Measurements from ENCODE around the gene NUPR1.
"Not testable (repeated sequence)": the region's sequence is repeated elsewhere in the genome, so short reads cannot be mapped to it uniquely, and the experiment has no call there.

Gene NUPR1

DNA sequence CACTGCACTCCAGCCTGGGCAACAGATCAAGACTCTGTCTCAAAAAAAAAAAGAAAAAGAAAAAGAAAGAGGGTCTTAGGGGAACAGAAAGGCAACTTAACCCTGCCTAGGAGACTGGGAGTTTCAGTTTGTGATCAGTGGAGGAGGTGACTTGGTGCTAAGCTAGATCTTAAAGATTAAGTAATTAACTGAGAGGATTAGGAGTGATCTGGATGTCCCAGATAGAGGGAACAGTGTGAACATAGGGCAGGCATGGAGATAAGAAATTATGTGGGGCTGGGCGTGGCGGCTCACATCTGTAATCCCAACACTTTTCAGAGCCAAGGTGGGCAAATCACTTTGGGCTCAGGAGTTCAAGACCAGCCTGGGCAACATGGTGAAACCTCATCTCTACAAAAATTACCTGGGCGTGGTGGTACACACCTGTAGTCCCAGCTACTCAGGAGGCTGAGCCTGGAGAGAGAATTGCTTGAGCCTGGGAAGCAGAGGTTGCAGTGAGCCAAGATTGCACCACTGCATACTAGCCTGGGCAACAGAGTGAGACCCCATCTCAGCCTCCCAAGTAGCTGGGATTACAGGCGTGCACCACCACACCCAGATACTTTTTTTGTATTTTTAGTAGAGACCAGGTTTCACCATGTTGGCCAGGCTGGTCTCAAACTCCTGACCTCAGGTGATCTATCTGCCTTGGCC lies 27.6 kb upstream of the NUPR1 start:
- not testable (repeated sequence) for H3K9me3 ChIP-seq (ENCODE audit: insufficient read depth, low read depth, low read length); H3K79me2 ChIP-seq (ENCODE audit: control insufficient read depth, insufficient read depth, low read length, poor library complexity); H3K36me3 ChIP-seq (ENCODE audit: control insufficient read depth in 1 of 2, insufficient read depth in 2 of 2, low read length in 2 of 2); H3K27me3 ChIP-seq (ENCODE audit: insufficient read depth, low read length); H3K4me2 ChIP-seq (ENCODE audit: low read length); H2BK5ac ChIP-seq (ENCODE audit: low read depth, low read length, poor library complexity); H3K18ac ChIP-seq (ENCODE audit: low read length); H2AFZ ChIP-seq (ENCODE audit: insufficient read depth, low read length, poor library complexity); H2AK5ac ChIP-seq (ENCODE audit: low read length); H3K27ac ChIP-seq (ENCODE audit: low read depth, low read length); DNase-seq; H4K12ac ChIP-seq (ENCODE audit: low read depth, low read length); H4K8ac ChIP-seq (ENCODE audit: low read depth, low read length); H3K4ac ChIP-seq (ENCODE audit: low read depth, low read length); H2BK12ac ChIP-seq (ENCODE audit: low read length); H3K4me1 ChIP-seq (ENCODE audit: control insufficient read depth in 1 of 2, insufficient read depth in 2 of 2, low read length in 2 of 2); H3K9ac ChIP-seq (ENCODE audit: low read length); H3K14ac ChIP-seq (ENCODE audit: low read length); H3K4me3 ChIP-seq (ENCODE audit: low read depth, low read length); H3K79me1 ChIP-seq (ENCODE audit: low read length); H4K91ac ChIP-seq (ENCODE audit: low read depth, low read length); H3K23ac ChIP-seq (ENCODE audit: low read length); H2BK120ac ChIP-seq (ENCODE audit: insufficient read depth, low read length, poor library complexity)
- no CpG with 5 or more reads among the region's 4 CpGs for WGBS (ENCODE audit: extremely low coverage, insufficient coverage, insufficient read length)

DNA sequence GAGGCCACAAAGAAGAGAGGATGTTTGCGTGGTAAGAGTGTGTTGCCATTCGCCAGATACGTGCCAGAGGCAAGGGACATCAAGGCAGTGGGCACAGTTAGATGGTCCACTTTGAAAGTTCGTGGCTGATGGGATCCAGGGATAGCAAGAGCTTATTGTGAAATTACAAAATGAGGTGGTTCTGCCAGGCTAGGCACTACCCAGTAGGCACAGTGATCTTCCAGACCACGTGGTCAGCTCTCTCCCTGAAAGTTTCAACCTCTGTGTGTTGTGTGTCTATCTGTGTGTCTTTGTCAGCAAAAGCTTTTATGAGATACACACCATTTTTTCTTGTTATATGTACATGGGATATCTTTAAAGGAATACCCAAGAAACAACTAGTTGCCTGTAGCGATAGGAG lies 24.4 kb upstream of the NUPR1 start:
- Histone ChIP-seq H3K4ac (ENCODE audit: low read depth, low read length) (no peak overlapping the region), H2BK5ac (ENCODE audit: low read depth, low read length, poor library complexity) (no peak overlapping the region), H3K27ac (ENCODE audit: low read depth, low read length) (no peak overlapping the region), H4K91ac (ENCODE audit: low read depth, low read length) (no peak overlapping the region), H3K79me1 (ENCODE audit: low read length) (no peaks in the 10 kb centered on the region), H3K14ac (ENCODE audit: low read length) (no peak overlapping the region), H2BK120ac (ENCODE audit: insufficient read depth, low read length, poor library complexity) (no peak overlapping the region), H4K8ac (ENCODE audit: low read depth, low read length) (no peak overlapping the region), H3K4me1 (ENCODE audit: control insufficient read depth in 1 of 2, insufficient read depth in 2 of 2, low read length in 2 of 2) (peaks cover 0 to 2% of the 10 kb centered on the region in 2 experiments), H3K27me3 (ENCODE audit: insufficient read depth, low read length) (no peaks in the 10 kb centered on the region), H4K12ac (ENCODE audit: low read depth, low read length) (no peak overlapping the region), H2AK5ac (ENCODE audit: low read length) (no peak overlapping the region), H3K4me3 (ENCODE audit: low read depth, low read length) (no peak overlapping the region), H3K79me2 (ENCODE audit: control insufficient read depth, insufficient read depth, low read length, poor library complexity) (no peaks in the 10 kb centered on the region), H3K4me2 (ENCODE audit: low read length) (no peak overlapping the region), H3K9ac (ENCODE audit: low read length) (no peak overlapping the region), H3K9me3 (ENCODE audit: insufficient read depth, low read depth, low read length) (no peaks in the 10 kb centered on the region), H3K23ac (ENCODE audit: low read length) (no peak overlapping the region), H2BK12ac (ENCODE audit: low read length) (no peak overlapping the region), H3K36me3 (ENCODE audit: control insufficient read depth in 1 of 2, insufficient read depth in 2 of 2, low read length in 2 of 2) (peaks cover 0 to 2% of the 10 kb centered on the region in 2 experiments), H3K18ac (ENCODE audit: low read length) (no peak overlapping the region), H2AFZ (ENCODE audit: insufficient read depth, low read length, poor library complexity) (no peak overlapping the region)
- DNase-seq, result no peak
- WGBS (ENCODE audit: extremely low coverage, insufficient coverage, insufficient read length), result no CpG with 5 or more reads among the region's 6 CpGs

DNA sequence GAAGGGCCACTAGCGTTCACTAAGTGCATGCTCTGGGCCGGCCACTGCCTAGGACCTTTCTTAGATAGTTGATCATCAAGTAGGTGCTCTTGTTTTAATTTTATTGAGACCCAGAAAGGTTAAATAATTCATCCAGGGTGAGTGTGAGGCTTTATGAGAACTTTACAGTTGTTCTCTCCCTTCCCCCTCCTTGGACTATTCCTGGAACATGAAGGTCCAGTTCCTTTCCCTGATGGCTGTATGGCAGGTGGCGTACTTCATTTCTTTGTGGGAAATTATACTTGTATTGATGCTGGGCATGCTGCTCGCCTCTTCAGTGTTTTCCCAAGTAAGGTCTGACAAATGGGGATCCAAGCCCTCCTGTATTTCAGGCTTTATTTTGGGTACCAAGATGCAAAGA lies 23.4 kb upstream of the NUPR1 start:
- H2BK5ac ChIP-seq (ENCODE audit: low read depth, low read length, poor library complexity), result no peak overlapping the region
- no peak overlapping the region for H3K23ac ChIP-seq (ENCODE audit: low read length)
- H4K91ac ChIP-seq (ENCODE audit: low read depth, low read length), result no peak overlapping the region
- H3K4ac ChIP-seq (ENCODE audit: low read depth, low read length), result no peak overlapping the region
- H4K8ac ChIP-seq (ENCODE audit: low read depth, low read length), result no peak overlapping the region
- no peak overlapping the region for H2AK5ac ChIP-seq (ENCODE audit: low read length)
- WGBS (ENCODE audit: extremely low coverage, insufficient coverage, insufficient read length), result no CpG with 5 or more reads among the region's 4 CpGs
- no peak overlapping the region for H4K12ac ChIP-seq (ENCODE audit: low read depth, low read length)
- no peak overlapping the region for H2AFZ ChIP-seq (ENCODE audit: insufficient read depth, low read length, poor library complexity)
- H2BK120ac ChIP-seq (ENCODE audit: insufficient read depth, low read length, poor library complexity), result no peak overlapping the region
- no peak overlapping the region for H3K27ac ChIP-seq (ENCODE audit: low read depth, low read length)
- H3K79me1 ChIP-seq (ENCODE audit: low read length), result no peaks in the 10 kb centered on the region
- no peaks in the 10 kb centered on the region for H3K9me3 ChIP-seq (ENCODE audit: insufficient read depth, low read depth, low read length)
- no peak overlapping the region for H2BK12ac ChIP-seq (ENCODE audit: low read length)
- DNase-seq, result no peak
- no peak overlapping the region for H3K4me3 ChIP-seq (ENCODE audit: low read depth, low read length)
- H3K14ac ChIP-seq (ENCODE audit: low read length), result no peak overlapping the region
- no peaks in the 10 kb centered on the region for H3K27me3 ChIP-seq (ENCODE audit: insufficient read depth, low read length)
- H3K79me2 ChIP-seq (ENCODE audit: control insufficient read depth, insufficient read depth, low read length, poor library complexity), result no peaks in the 10 kb centered on the region
- H3K18ac ChIP-seq (ENCODE audit: low read length), result no peak overlapping the region
- H3K4me2 ChIP-seq (ENCODE audit: low read length), result no peak overlapping the region
- H3K4me1 ChIP-seq (ENCODE audit: control insufficient read depth in 1 of 2, insufficient read depth in 2 of 2, low read length in 2 of 2), result peaks cover 0 to 2% of the 10 kb centered on the region in 2 experiments
- H3K36me3 ChIP-seq (ENCODE audit: control insufficient read depth in 1 of 2, insufficient read depth in 2 of 2, low read length in 2 of 2), result peaks cover 0 to 4% of the 10 kb centered on the region in 2 experiments
- H3K9ac ChIP-seq (ENCODE audit: low read length), result no peak overlapping the region

DNA sequence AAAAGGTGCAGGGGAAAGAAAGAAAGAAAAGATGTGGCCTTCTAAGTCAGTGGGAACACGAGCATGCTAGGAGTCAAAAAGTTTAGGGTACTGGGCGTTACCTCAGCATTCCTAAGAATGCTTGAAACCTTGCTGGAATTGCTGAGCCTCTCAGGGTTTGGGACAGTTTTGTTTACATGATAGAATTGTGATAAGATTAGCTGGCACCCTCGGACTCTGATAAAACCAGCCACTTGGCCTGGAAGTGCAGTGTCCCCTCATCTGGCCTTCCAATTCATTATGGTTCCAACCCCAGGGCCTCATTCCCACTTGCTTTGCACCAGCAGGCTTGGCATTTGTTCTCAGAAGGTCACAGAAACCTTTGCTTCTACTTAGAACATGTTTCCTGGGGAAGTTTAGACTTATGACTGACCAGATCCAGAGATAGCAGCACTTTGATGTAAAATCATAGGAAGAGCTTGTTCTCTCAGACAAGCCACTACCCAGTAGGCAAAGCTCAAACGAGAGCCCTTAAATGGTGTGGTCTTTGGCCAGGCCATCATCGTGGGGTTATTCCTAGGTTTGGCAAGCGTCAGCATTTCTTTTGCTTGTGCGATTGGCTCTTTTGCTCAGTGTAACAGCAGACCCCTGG lies 22.9 kb upstream of the NUPR1 start:
- WGBS (ENCODE audit: extremely low coverage, insufficient coverage, insufficient read length), result no CpG with 5 or more reads among the region's 7 CpGs
- no peak overlapping the region for H3K27ac ChIP-seq (ENCODE audit: low read depth, low read length)
- H2AK5ac ChIP-seq (ENCODE audit: low read length), result no peak overlapping the region

More for the DNA sequence above, 22.9 kb upstream of the NUPR1 start:
- Histone ChIP-seq H3K4ac (ENCODE audit: low read depth, low read length) (no peak overlapping the region), H3K79me2 (ENCODE audit: control insufficient read depth, insufficient read depth, low read length, poor library complexity) (no peaks in the 10 kb centered on the region), H4K91ac (ENCODE audit: low read depth, low read length) (no peak overlapping the region), H2BK5ac (ENCODE audit: low read depth, low read length, poor library complexity) (no peak overlapping the region), H3K4me3 (ENCODE audit: low read depth, low read length) (no peak overlapping the region), H3K4me1 (ENCODE audit: control insufficient read depth in 1 of 2, insufficient read depth in 2 of 2, low read length in 2 of 2) (peaks cover 0 to 2% of the 10 kb centered on the region in 2 experiments), H2BK12ac (ENCODE audit: low read length) (no peak overlapping the region), H3K18ac (ENCODE audit: low read length) (no peak overlapping the region), H2BK120ac (ENCODE audit: insufficient read depth, low read length, poor library complexity) (no peak overlapping the region), H3K79me1 (ENCODE audit: low read length) (no peaks in the 10 kb centered on the region), H2AFZ (ENCODE audit: insufficient read depth, low read length, poor library complexity) (no peak overlapping the region), H3K9ac (ENCODE audit: low read length) (no peak overlapping the region), H3K14ac (ENCODE audit: low read length) (no peak overlapping the region), H4K12ac (ENCODE audit: low read depth, low read length) (no peak overlapping the region), H3K9me3 (ENCODE audit: insufficient read depth, low read depth, low read length) (no peaks in the 10 kb centered on the region), H3K36me3 (ENCODE audit: control insufficient read depth in 1 of 2, insufficient read depth in 2 of 2, low read length in 2 of 2) (peaks cover 0 to 4% of the 10 kb centered on the region in 2 experiments), H4K8ac (ENCODE audit: low read depth, low read length) (no peak overlapping the region), H3K4me2 (ENCODE audit: low read length) (no peak overlapping the region), H3K27me3 (ENCODE audit: insufficient read depth, low read length) (no peaks in the 10 kb centered on the region), H3K23ac (ENCODE audit: low read length) (no peak overlapping the region)
- DNase-seq, result no peak

Data from trophoblast cell (in vitro differentiated cells and primary cell).